Dermis blood vessel endothelial cell (primary cell): ENCODE measurements around the gene UQCC5. TPM values are rescaled to one million over a fixed set of nuclear protein-coding genes. Genes with fewer than 3 reads are reported as not detected.

Source experiments
- DNase-seq: peaks from one replicate; pipeline ENCODE4 v3.0.0; 2010
- total RNA-seq: library from RNA; depleted of rRNA; stranded (reverse); fragments of >200 nt; gene quantifications from 2 replicates; pipeline ENCODE4 v1.2.3, GENCODE V29; 2014

UQCC5 gene
- total RNA-seq, 1 donor from 2014 or later, result 1.7 TPM

DNA sequence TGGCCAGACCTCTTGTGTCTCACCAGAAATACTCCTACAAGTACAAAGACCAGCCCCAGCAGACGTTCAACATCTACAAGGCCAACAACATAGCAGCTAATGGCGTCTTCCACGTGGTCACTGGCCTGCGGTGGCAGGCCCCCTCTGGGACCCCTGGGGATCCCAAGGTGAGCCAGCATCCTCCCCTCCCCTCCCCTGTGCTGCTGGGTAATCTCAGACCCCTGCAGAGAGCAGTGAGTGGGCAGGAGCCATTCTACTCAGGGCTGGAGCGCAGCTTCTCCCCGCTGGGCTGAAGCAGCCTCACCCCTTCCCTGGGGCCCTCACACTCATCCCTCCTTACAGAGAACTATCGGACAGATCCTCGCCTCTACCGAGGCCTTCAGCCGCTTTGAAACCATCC lies 31.4 kb upstream of the UQCC5 start:
- no peak for DNase-seq

- no peak for DNase-seq
Observed at GRCh38 chr3:52506266-52506966, 30.0 kb upstream of the UQCC5 start.

DNA sequence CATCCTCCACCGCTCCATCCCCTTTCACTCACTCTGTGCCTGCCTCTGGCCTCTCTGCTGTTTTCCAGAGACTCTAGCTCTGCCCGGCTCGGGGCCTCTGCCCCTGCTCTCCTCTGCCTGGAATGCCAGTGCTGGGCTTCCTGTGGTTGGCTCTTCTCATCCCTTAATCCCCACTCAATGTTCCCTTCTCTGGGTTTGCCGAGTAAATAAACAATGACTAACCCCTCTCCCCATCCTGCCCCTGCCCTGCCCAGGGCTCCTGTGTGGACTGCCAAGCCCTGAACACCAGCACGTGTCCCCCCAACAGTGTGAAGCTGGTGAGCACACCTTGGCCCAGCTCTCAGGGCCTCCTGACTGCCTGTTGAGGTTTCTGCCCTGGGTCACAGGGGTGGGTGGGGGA lies 29.0 kb upstream of the UQCC5 start:
- no peak for DNase-seq

DNA sequence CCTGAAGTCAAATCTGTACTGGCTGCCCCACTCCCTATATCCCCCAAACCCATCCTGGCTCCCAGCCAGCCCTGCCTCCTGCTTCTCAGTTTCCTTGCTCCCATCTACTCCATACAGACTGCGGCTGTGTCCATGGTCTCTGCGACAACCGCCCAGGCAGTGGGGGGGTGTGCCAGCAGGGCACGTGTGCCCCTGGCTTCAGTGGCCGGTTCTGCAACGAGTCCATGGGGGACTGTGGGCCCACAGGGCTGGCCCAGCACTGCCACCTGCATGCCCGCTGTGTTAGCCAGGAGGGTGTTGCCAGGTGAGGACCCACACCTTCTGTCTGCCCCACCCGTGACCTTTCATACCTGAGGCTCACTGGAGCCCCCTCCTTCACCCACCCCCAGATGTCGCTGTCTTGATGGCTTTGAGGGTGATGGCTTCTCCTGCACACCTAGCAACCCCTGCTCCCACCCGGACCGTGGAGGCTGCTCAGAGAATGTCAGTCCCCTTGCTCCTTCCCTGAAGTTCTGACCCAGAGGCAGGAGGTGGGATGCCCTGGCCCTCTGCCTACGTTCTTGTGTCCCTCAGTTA lies 26.6 kb upstream of the UQCC5 start:
- no peak for DNase-seq

DNA sequence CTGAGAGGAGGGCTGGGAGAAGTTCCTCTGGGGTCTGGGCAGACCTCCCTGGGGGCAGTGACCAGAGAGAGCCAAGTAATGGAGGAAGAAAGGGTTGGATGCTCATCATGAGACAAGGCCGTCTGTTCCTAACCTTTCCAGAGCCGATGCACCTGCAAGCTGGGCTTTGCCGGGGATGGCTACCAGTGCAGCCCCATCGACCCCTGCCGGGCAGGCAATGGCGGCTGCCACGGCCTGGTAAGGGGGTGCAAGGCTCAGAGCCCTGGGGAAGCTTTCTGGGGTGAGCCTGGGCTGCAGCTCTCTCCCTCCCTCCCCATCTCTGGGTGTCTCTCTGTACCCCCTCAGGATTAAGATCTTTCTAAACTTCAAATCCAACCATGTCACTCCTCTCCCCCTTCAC lies 24.9 kb upstream of the UQCC5 start:
- no peak for DNase-seq

GRCh38 chr3:52512105-52512504 lies 24.3 kb upstream of the UQCC5 start:
- DNase-seq, result no peak

- no peak for DNase-seq
Observed at GRCh38 chr3:52512727-52513126, 23.7 kb upstream of the UQCC5 start.

DNA sequence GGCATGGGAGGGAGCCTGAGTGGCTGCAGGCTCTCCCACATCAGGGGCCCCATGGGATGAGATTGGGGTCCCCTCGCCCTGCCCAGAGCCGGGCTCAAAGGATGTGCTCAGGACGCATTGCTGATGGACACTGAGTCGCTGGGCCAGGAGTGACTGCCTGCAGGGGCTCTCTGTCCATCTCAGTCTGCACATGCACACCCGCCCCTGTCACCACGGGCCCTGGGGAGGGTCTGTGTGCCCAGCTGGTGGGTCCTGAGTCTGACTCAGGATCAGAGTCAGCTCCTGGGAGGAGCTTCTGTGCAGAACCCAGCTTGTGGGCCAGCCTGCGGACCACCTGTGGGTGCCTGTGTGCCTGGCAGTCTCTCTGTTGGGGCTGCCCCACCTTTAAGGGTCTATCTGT lies 23.1 kb upstream of the UQCC5 start:
- DNase-seq, result no peak

DNA sequence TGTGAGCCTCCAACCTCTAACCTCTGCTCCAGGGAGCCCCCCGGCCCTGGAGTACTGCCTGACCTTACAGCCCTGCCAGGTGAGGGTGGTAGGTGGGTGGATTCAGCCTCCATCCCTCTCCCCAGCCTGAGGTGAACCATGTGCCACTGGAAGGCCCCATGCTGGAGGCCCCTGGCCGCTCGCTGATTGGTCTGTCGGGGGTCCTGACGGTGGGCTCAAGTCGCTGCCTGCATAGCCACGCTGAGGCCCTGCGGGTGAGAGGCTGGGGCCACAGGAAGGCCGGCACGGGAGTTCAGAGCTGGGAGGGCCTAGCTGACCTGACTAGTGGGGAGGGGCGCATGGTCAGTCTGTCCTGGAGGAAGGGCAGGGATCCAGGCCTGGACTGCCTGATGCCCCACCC lies 21.8 kb upstream of the UQCC5 start:
- DNase-seq, result no peak

DNA sequence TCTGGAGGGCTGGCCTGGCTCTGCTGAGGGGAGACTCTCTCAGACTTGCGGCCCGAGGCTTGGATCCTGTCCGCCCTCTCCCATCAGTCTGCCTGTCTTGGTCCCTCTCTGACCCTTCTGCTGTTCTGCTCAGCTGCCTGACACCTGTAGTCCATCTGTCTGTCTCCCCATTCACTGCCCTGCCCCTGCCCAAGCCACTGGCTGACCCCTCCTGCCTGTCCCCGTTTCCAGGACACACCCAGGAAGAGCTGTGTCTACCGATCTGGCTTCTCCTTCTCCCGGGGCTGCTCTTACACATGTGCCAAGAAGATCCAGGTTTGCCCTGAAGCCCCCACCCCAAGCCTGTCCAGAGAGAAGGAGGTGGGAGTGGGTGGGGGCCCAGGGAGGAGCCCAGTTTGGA lies 21.2 kb upstream of the UQCC5 start:
- DNase-seq, result no peak

DNA sequence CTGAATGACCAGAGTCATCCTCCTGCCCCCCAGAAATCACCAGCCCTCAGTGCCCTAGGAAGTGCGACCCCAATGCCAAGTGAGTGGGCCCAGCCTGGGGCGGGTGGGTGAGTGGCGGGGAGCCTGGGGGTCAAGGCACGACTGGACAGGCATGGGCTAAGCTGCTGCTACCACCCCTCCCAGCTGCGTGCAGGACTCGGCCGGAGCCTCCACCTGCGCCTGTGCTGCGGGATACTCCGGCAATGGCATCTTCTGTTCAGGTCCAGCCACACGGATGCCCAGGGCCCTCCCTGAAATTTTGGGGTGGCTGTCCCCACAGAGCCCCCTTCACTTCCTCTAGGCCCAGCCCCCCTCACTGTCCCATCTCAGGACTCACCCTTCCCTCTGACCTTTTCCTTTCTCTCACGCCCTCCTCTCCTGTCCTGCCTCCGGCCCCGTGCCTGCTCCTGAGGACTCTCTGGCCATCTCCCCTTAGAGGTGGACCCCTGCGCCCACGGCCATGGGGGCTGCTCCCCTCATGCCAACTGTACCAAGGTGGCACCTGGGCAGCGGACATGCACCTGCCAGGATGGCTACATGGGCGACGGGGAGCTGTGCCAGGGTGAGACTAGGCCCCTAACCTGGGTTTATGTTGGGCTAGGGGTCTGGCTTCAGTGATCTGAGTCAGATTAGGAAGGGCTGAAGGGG lies 19.8 kb upstream of the UQCC5 start:
- no peak for DNase-seq

GRCh38 chr3:52517796-52518722 lies 18.3 kb upstream of the UQCC5 start:
- no peak for DNase-seq

GRCh38 chr3:52518723-52519444 lies 17.5 kb upstream of the UQCC5 start:
- DNase-seq, result no peak

- no peak for DNase-seq
Observed at GRCh38 chr3:52519445-52520140, 16.8 kb upstream of the UQCC5 start.

DNA sequence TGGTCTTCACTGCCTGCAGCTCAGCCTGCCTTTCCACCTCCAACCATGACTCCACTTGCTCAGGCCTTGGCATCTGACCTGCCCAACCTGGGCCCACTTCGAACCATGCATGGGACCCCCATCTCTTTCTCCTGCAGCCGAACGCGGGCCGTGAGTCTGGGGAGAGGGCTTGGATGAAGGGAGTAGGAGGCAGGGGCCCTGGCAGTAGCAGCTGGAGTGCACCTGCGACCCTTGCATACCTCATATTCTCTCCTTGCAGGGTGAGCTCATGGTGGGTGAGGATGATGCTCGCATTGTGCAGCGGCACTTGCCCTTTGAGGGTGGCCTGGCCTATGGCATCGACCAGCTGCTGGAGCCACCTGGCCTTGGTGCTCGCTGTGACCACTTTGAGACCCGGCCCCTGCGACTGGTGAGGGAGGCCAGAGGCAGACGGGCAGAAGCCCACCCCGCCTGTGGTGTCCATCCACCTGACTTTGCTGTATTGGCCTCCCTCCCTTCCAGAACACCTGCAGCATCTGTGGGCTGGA lies 16.2 kb upstream of the UQCC5 start:
- no peak for DNase-seq

DNA sequence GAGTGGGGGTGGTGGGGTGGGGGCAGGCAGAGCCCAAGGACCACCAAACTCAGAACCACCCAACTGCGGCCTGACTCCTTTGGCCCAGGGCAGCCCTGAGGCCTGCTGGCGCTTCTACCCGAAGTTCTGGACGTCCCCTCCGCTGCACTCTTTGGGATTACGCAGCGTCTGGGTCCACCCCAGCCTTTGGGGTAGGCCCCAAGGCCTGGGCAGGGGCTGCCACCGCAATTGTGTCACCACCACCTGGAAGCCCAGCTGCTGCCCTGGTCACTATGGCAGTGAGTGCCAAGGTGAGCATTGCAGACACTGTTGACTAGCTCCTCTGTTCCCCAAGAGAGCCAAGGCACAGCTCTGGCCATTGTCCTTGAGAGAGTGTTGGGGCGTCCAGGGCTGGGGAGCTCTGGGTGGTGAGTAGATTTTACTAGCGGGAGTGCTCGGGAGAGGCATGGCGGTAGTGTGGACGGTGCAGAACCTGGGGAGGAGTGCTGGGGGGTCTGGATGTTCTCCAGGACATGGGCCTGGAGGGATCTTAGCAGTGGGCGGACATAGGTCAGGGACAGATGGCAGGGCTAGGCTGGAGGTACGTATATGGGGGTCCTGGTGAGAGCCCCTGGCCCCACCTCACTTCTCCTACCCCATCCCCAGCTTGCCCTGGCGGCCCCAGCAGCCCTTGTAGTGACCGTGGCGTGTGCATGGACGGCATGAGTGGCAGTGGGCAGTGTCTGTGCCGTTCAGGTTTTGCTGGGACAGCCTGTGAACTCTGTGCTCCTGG lies 15.5 kb upstream of the UQCC5 start:
- DNase-seq, result no peak

DNA sequence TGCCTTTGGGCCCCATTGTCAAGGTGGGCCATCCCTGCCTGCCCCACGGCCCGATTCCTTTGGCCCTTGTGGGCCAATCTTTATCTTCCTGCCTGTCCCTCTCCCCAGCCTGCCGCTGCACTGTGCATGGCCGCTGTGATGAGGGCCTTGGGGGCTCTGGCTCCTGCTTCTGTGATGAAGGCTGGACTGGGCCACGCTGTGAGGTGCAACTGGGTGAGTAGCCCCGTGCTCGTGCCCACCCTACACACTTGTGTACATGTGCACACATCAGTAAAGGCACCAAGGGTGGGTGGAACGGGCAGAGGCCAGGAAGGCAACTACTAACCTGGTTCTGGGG lies 14.9 kb upstream of the UQCC5 start:
- no peak for DNase-seq

DNA sequence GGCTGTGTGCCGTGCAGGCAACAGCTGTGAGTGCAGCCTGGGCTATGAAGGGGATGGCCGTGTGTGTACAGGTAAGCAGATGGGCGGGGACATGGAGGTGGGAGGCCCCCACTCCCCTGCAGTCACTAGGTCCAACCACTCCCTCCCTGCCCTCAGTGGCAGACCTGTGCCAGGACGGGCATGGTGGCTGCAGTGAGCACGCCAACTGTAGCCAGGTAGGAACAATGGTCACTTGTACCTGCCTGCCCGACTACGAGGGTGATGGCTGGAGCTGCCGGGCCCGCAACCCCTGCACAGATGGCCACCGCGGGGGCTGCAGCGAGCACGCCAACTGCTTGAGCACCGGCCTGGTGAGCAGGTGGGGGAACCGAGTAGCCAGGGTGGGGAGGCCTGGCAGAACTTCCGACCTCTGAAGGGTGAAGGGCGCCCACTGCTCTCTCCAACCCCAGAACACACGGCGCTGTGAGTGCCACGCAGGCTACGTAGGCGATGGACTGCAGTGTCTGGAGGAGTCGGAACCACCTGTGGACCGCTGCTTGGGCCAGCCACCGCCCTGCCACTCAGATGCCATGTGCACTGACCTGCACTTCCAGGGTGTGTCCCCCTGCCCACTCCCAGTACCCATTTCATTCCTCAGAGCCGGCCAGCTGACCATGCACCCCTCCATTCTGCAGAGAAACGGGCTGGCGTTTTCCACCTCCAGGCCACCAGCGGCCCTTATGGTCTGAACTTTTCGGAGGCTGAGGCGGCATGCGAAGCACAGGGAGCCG lies 14.3 kb upstream of the UQCC5 start:
- DNase-seq, result no peak

DNA sequence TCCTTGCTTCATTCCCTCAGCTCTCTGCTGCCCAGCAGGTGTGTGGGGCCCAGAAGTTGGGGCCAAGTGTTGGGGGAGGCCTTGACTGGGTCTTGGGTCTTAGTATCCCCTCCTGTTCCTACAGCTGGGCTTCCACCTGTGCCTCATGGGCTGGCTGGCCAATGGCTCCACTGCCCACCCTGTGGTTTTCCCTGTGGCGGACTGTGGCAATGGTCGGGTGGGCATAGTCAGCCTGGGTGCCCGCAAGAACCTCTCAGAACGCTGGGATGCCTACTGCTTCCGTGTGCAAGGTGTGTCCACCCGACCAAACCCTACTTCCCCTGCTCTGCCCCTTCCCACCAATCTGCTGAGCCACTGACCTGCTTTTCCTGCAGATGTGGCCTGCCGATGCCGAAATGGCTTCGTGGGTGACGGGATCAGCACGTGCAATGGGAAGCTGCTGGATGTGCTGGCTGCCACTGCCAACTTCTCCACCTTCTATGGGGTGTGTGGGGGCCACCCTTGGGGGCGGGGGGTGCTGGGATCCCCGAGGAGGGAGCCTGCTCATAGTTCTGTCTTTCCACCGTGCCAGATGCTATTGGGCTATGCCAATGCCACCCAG lies 13.7 kb upstream of the UQCC5 start:
- DNase-seq, result no peak
